T-cell (primary cell): Measurements from ENCODE around the gene PDE4DIP. TPM values are rescaled to one million over a fixed set of nuclear protein-coding genes. Genes with fewer than 3 reads are reported as not detected.
"Not testable (repeated sequence)": the region's sequence is repeated elsewhere in the genome, so short reads cannot be mapped to it uniquely, and the experiment has no call there.

Experiments used
- ATAC-seq, 4 experiments: fragments of 200-7000 bp in 3 of 4; fragments of 150-1000 bp in 1 of 4; cut with Tn5 transposase; replicated peaks in 1 of 4; 1 replicate in 3 of 4; 2 replicates in 1 of 4; pipeline ENCODE4 v1.10.0; 2021; ENCODE audit warnings: moderate library complexity in 3 of 4, mild to moderate bottlenecking in 2 of 4, moderate number of reproducible peaks in 1 of 4
- CTCF ChIA-PET, 2 donors: fragments of 300-600 bp; sonication (Branson Sonifier 250); formaldehyde crosslinking; loops; one replicate each; lab custom pipeline; 2022; ENCODE audit warnings: antibody characterized with exemption in 2 of 2; lab: Charles Lee
- POLR2A ChIA-PET, 2 donors: fragments of 300-600 bp; sonication (Branson Sonifier 250); formaldehyde crosslinking; loops; one replicate each; lab custom pipeline; 2022; ENCODE audit warnings: antibody characterized with exemption in 2 of 2; lab: Charles Lee
- DNase-seq, 35 experiments: peaks; one replicate each; pipeline versions ENCODE4 v3.0.0 to v3.0.0-alpha.2; 2013 to 2023
- H3K27ac ChIP-seq: one replicate; pipeline ENCODE4 v1.5.1; 2013; ENCODE audit warnings: low read length
- H3K27me3 ChIP-seq, 2 experiments: replicated peaks in 1 of 2; 1 replicate in 1 of 2; 2 replicates in 1 of 2; pipeline versions ENCODE4 v1.6.1 to v1.7.0; 2013; ENCODE audit warnings: low read length in 1 of 2, mixed read lengths in 1 of 2; ENCODE audit not compliant: control insufficient read depth in 2 of 2, insufficient read depth in 2 of 2; ENCODE audit errors: extremely low read depth in 1 of 2
- H3K36me3 ChIP-seq, 2 donors: 1 replicate in 1 of 2; 2 replicates in 1 of 2; pipeline versions ENCODE4 v1.6.1 to v1.7.0; 2013; ENCODE audit warnings: low read length in 1 of 2; ENCODE audit not compliant: control insufficient read depth in 2 of 2, insufficient read depth in 1 of 2; ENCODE audit errors: extremely low read depth in 1 of 2
- H3K4me1 ChIP-seq, 2 experiments: 1 replicate in 1 of 2; 2 replicates in 1 of 2; pipeline versions ENCODE4 v1.6.1 to v1.7.0; 2013; ENCODE audit warnings: low read length in 2 of 2, mixed read lengths in 1 of 2; ENCODE audit not compliant: insufficient read depth in 2 of 2, control insufficient read depth in 1 of 2; ENCODE audit errors: extremely low read depth in 1 of 2
- H3K4me3 ChIP-seq, 2 donors: 1 replicate in 1 of 2; 2 replicates in 1 of 2; pipeline versions ENCODE4 v1.5.1 to v1.7.0; 2013; ENCODE audit warnings: mild to moderate bottlenecking in 2 of 2, low read length in 1 of 2, moderate library complexity in 1 of 2; ENCODE audit not compliant: control insufficient read depth in 1 of 2; ENCODE audit errors: extremely low read depth in 1 of 2
- H3K9me3 ChIP-seq: 2 replicates; pipeline ENCODE4 v1.7.0; 2013
- H3K27ac Mint-ChIP-seq, 2 donors: one replicate each; pipeline ENCODE4 v1.8.0; 2020 to 2021; ENCODE audit warnings: mild to moderate bottlenecking in 2 of 2, mixed read lengths in 2 of 2
- H3K27me3 Mint-ChIP-seq, 2 donors: one replicate each; pipeline ENCODE4 v1.8.0; 2021 to 2022; ENCODE audit warnings: mixed read lengths in 2 of 2
- H3K36me3 Mint-ChIP-seq: one replicate; pipeline ENCODE4 v1.8.0; 2021; ENCODE audit warnings: mixed read lengths
- H3K4me1 Mint-ChIP-seq, 3 donors: one replicate each; pipeline ENCODE4 v1.8.0; 2020 to 2022; ENCODE audit warnings: mixed read lengths in 3 of 3, mild to moderate bottlenecking in 1 of 3
- H3K4me3 Mint-ChIP-seq, 3 donors: one replicate each; pipeline ENCODE4 v1.8.0; 2020 to 2022; ENCODE audit warnings: mild to moderate bottlenecking in 3 of 3, mixed read lengths in 3 of 3, moderate library complexity in 3 of 3
- H3K9me3 Mint-ChIP-seq, 3 donors: one replicate each; pipeline ENCODE4 v1.8.0; 2020 to 2022; ENCODE audit warnings: mixed read lengths in 3 of 3
- WGBS: methylation state at CpG from one replicate; pipeline ENCODE4 v1.1.5; 2013; ENCODE audit warnings: missing lambda C conversion rate; ENCODE audit not compliant: insufficient coverage; 5-methylcytosine and 5-hydroxymethylcytosine counted together
- total RNA-seq, 35 experiments: library from RNA in 6 of 35; stranded (reverse) in 6 of 35; fragments of 120-200 nt in 1 of 35; gene quantifications; one replicate each; pipeline versions ENCODE4 v1.2.1 to v1.2.4 and lab custom pipeline; 2013 to 2026

PDE4DIP gene
- total RNA-seq, 5 donors from 2014 or later (not counting 1 experiment from before 2014, with no cell fraction given), result 37.0 to 98.1 (median 71.7) TPM

- H3K27ac Mint-ChIP-seq, H3K4me3 ChIP-seq, CTCF ChIA-PET, H3K36me3 Mint-ChIP-seq, H3K36me3 ChIP-seq, H3K9me3 Mint-ChIP-seq, DNase-seq, H3K4me1 Mint-ChIP-seq, H3K9me3 ChIP-seq, H3K27me3 ChIP-seq, H3K4me3 Mint-ChIP-seq, POLR2A ChIA-PET, H3K4me1 ChIP-seq, H3K27ac ChIP-seq, H3K27me3 Mint-ChIP-seq: not testable (repeated sequence)
- no CpG with 5 or more reads among the region's 3 CpGs for WGBS
- ATAC-seq, result peak in 1 of 4 experiments; percentile 14
Observed at GRCh38 chr1:148900691-148901090, 56.5 kb downstream of the PDE4DIP start.

DNA sequence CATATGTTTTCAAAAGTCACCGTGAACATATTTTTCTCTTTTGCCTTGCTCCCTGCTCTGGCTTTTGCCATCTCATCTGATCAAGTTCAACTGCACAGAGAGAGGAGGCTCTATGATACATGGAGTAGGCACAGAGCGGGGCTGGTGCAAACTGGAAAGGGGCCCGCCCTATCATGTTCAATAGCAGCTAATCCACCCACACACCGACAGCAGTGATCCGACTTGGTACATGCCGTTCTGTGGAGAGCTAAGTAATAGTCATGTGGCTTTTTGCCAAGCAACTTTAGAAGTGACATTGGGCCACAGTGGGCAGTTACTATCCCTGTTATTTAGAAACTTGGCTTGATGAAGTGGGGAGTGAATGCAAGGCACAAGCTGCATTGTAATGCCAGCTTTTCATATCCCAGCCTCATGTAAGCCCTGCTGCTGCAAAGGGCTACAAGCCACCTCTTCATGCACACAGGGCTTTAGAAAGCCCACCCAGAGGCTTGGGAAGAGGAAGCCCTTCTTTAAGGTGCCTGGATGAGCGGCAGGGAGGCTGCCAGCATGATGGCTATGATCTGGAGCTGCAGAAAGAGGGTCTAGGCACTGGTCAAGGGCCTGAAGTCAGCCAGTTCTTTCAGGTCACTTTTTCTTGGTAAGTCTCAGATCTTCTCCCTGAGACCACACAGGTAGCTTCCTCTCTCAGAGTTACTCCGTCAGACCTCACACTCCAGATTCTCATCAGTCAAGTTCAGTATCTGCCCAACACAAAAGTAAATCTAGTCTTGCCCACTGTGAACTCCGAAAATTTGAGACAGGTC is 57.1 kb downstream of the PDE4DIP start:
- H3K27ac ChIP-seq, H3K36me3 ChIP-seq, H3K9me3 Mint-ChIP-seq, H3K4me1 Mint-ChIP-seq, H3K27me3 ChIP-seq, DNase-seq, H3K4me3 Mint-ChIP-seq, H3K27me3 Mint-ChIP-seq, H3K4me3 ChIP-seq, CTCF ChIA-PET, H3K9me3 ChIP-seq, H3K36me3 Mint-ChIP-seq, H3K4me1 ChIP-seq, POLR2A ChIA-PET: not testable (repeated sequence)
- H3K27ac Mint-ChIP-seq, result peak overlapping the region in 1 of 2 donors; percentile 43
- WGBS, result no CpG with 5 or more reads among the region's 9 CpGs
- peak; percentile 62 to 67 (median 64) for ATAC-seq

DNA sequence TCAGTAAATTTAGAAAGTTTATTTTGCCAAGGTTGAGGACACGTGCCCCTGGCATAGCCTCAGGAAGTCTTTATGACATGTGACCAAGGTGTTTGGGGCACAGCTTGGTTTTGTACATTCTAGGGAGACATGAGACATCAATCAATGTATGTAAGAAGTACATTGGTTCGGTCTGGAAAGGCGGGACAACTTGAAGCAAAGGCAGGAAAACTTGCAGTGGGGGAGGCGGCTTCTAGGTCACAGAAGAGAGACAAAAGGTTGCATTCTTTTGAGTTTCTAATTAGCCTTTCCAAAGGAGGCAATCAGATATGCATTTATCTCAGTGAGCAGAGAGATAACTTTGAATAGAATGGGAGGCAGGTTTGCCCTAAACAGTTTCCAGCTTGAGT is 57.7 kb downstream of the PDE4DIP start:
- WGBS, result no CpG with 5 or more reads among the region's 4 CpGs
- ATAC-seq, result peak in 3 of 4 experiments; percentile 15 to 39 (median 32)
- H3K4me3 Mint-ChIP-seq, H3K36me3 Mint-ChIP-seq, H3K27ac ChIP-seq, H3K9me3 ChIP-seq, H3K9me3 Mint-ChIP-seq, H3K36me3 ChIP-seq, CTCF ChIA-PET, H3K27me3 Mint-ChIP-seq, H3K4me1 Mint-ChIP-seq, POLR2A ChIA-PET, DNase-seq, H3K4me1 ChIP-seq, H3K27me3 ChIP-seq, H3K4me3 ChIP-seq: not testable (repeated sequence)
- peak overlapping the region in 1 of 2 donors; percentile 43 for H3K27ac Mint-ChIP-seq

GRCh38 chr1:148909219-148909826 is 65.1 kb downstream of the PDE4DIP start:
- CTCF ChIA-PET, H3K36me3 ChIP-seq, H3K9me3 Mint-ChIP-seq, DNase-seq, H3K27ac Mint-ChIP-seq, H3K27me3 Mint-ChIP-seq, H3K27me3 ChIP-seq, H3K4me1 Mint-ChIP-seq, H3K27ac ChIP-seq, ATAC-seq, H3K4me1 ChIP-seq, H3K4me3 ChIP-seq, H3K9me3 ChIP-seq, H3K36me3 Mint-ChIP-seq, POLR2A ChIA-PET, H3K4me3 Mint-ChIP-seq: not testable (repeated sequence)
- WGBS, result no CpG with 5 or more reads among the region's 4 CpGs

- H3K27me3 Mint-ChIP-seq, POLR2A ChIA-PET, DNase-seq, CTCF ChIA-PET, H3K4me1 Mint-ChIP-seq, H3K36me3 Mint-ChIP-seq, H3K4me1 ChIP-seq, H3K4me3 Mint-ChIP-seq, H3K27ac ChIP-seq, H3K36me3 ChIP-seq, H3K27me3 ChIP-seq, H3K9me3 ChIP-seq, H3K27ac Mint-ChIP-seq, H3K4me3 ChIP-seq, H3K9me3 Mint-ChIP-seq: not testable (repeated sequence)
- WGBS, result no CpG with 5 or more reads among the region's 5 CpGs
- peak in 1 of 4 experiments; percentile 50 for ATAC-seq
Observed at GRCh38 chr1:148911303-148911928, 67.2 kb downstream of the PDE4DIP start.

- H3K4me1 ChIP-seq, H3K4me3 ChIP-seq, H3K36me3 ChIP-seq, H3K4me1 Mint-ChIP-seq, ATAC-seq, POLR2A ChIA-PET, H3K27ac Mint-ChIP-seq, H3K4me3 Mint-ChIP-seq, H3K27me3 ChIP-seq, H3K27ac ChIP-seq, CTCF ChIA-PET, H3K36me3 Mint-ChIP-seq, H3K9me3 Mint-ChIP-seq, H3K27me3 Mint-ChIP-seq, DNase-seq, H3K9me3 ChIP-seq: not testable (repeated sequence)
- no CpG with 5 or more reads among the region's 2 CpGs for WGBS
Observed at GRCh38 chr1:148916222-148916621, 72.0 kb downstream of the PDE4DIP start.
